Measurements from ENCODE around the gene HERC6. TPM values are rescaled to one million over a fixed set of nuclear protein-coding genes. Genes with fewer than 3 reads are reported as not detected.
A peak's percentile ranks its signal among the peaks of the same experiment; 100 is the strongest.
"Not testable (repeated sequence)": the region's sequence is repeated elsewhere in the genome, so short reads cannot be mapped to it uniquely, and the experiment has no call there.

Gene HERC6
- total RNA-seq, 1 experiment from 2014 or later = 1.8 TPM

GRCh38 chr4:88366460-88366859 is 12.2 kb upstream of the HERC6 start:
- H3K79me2 ChIP-seq (ENCODE audit: low read length) = no peaks in the 10 kb centered on the region
- no peak overlapping the region for H3K27ac ChIP-seq (ENCODE audit: low read length)
- no peaks in the 10 kb centered on the region; the same call in 1 of the 2 replicates for H3K4me1 ChIP-seq (ENCODE audit: low read length)
- H3K4me2 ChIP-seq (ENCODE audit: low read depth, low read length, poor library complexity, severe bottlenecking) = no peak overlapping the region
- H3K4me3 ChIP-seq (ENCODE audit: low read length) = no peak overlapping the region
- H4K20me1 ChIP-seq (ENCODE audit: insufficient read depth, low read depth, low read length) = no peaks in the 10 kb centered on the region
- peak overlapping the region; percentile 8; the same call in 1 of the 2 replicates for H2AFZ ChIP-seq (ENCODE audit: low read length)
- H3K9me3 ChIP-seq (ENCODE audit: low read length) = no peaks in the 10 kb centered on the region
- no peaks in the 10 kb centered on the region for H3K9me2 ChIP-seq (replicated peaks; ENCODE audit: insufficient read depth, low read length)
- H3K9ac ChIP-seq (ENCODE audit: low read length) = no peak overlapping the region
- DNase-seq = no peak
- no peaks in the 10 kb centered on the region for H3K36me3 ChIP-seq (ENCODE audit: insufficient read depth, low read length)
- H3K27me3 ChIP-seq (ENCODE audit: low read length) = no peaks in the 10 kb centered on the region

GRCh38 chr4:88367826-88368225 is 10.8 kb upstream of the HERC6 start:
- Histone ChIP-seq H3K79me2 (ENCODE audit: low read length) (no peaks in the 10 kb centered on the region), H2AFZ (ENCODE audit: low read length) (no peak overlapping the region), H3K4me1 (ENCODE audit: low read length) (no peaks in the 10 kb centered on the region; the same call in 1 of the 2 replicates), H3K27ac (ENCODE audit: low read length) (no peak overlapping the region), H4K20me1 (ENCODE audit: insufficient read depth, low read depth, low read length) (no peaks in the 10 kb centered on the region), H3K9me2 (replicated peaks; ENCODE audit: insufficient read depth, low read length) (no peaks in the 10 kb centered on the region), H3K4me3 (ENCODE audit: low read length) (no peak overlapping the region), H3K9me3 (ENCODE audit: low read length) (no peaks in the 10 kb centered on the region), H3K36me3 (ENCODE audit: insufficient read depth, low read length) (no peaks in the 10 kb centered on the region), H3K27me3 (ENCODE audit: low read length) (no peaks in the 10 kb centered on the region), H3K9ac (ENCODE audit: low read length) (no peak overlapping the region), H3K4me2 (ENCODE audit: low read depth, low read length, poor library complexity, severe bottlenecking) (no peak overlapping the region)
- no peak for DNase-seq

- not testable (repeated sequence) for H3K4me1 ChIP-seq (ENCODE audit: low read length); H3K79me2 ChIP-seq (ENCODE audit: low read length); H3K27ac ChIP-seq (ENCODE audit: low read length); H3K9me3 ChIP-seq (ENCODE audit: low read length); H2AFZ ChIP-seq (ENCODE audit: low read length); H3K4me2 ChIP-seq (ENCODE audit: low read depth, low read length, poor library complexity, severe bottlenecking); H3K27me3 ChIP-seq (ENCODE audit: low read length); H3K4me3 ChIP-seq (ENCODE audit: low read length); H4K20me1 ChIP-seq (ENCODE audit: insufficient read depth, low read depth, low read length); H3K9me2 ChIP-seq (replicated peaks; ENCODE audit: insufficient read depth, low read length); H3K9ac ChIP-seq (ENCODE audit: low read length); H3K36me3 ChIP-seq (ENCODE audit: insufficient read depth, low read length)
- peak; percentile 59 for DNase-seq
Observed at GRCh38 chr4:88369180-88369812, 9.4 kb upstream of the HERC6 start.

GRCh38 chr4:88381123-88381522 is 2.5 kb downstream of the HERC6 start:
- DNase-seq = no peak
- H3K27me3 ChIP-seq (ENCODE audit: low read length) = no peaks in the 10 kb centered on the region
- H3K4me3 ChIP-seq (ENCODE audit: low read length) = no peak overlapping the region
- no peak overlapping the region for H3K4me2 ChIP-seq (ENCODE audit: low read depth, low read length, poor library complexity, severe bottlenecking)
- no peaks in the 10 kb centered on the region for H4K20me1 ChIP-seq (ENCODE audit: insufficient read depth, low read depth, low read length)
- no peak overlapping the region for H3K9ac ChIP-seq (ENCODE audit: low read length)
- H3K27ac ChIP-seq (ENCODE audit: low read length) = no peak overlapping the region
- no peaks in the 10 kb centered on the region for H3K36me3 ChIP-seq (ENCODE audit: insufficient read depth, low read length)
- H2AFZ ChIP-seq (ENCODE audit: low read length) = no peak overlapping the region
- H3K9me2 ChIP-seq (replicated peaks; ENCODE audit: insufficient read depth, low read length) = no peaks in the 10 kb centered on the region
- no peaks in the 10 kb centered on the region for H3K9me3 ChIP-seq (ENCODE audit: low read length)
- no peaks in the 10 kb centered on the region for H3K79me2 ChIP-seq (ENCODE audit: low read length)
- peaks cover 9% of the 10 kb centered on the region for H3K4me1 ChIP-seq (ENCODE audit: low read length)

DNA sequence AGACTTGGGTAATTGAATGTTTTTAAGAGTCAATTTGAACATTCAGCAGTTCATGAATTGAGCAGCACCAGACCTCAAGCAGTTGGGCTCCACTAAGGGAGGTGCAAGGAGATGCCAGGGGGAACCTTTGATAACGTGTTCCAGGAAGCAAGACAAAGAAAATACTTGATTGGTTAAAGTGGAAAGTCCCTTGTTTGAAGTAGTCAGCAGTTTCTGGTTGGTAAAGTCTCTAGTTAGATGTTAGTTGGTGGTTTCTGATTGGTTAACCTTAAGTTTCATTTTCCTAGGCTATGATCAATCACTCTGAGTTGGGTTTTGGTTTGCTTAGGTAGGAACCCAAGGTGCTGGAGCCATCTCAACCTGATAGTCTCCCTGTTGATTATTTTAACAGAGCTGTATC is 4.0 kb downstream of the HERC6 start:
- no peaks in the 10 kb centered on the region for H3K9me3 ChIP-seq (ENCODE audit: low read length)
- no peak overlapping the region for H2AFZ ChIP-seq (ENCODE audit: low read length)
- no peaks in the 10 kb centered on the region for H3K79me2 ChIP-seq (ENCODE audit: low read length)
- no peaks in the 10 kb centered on the region for H3K9me2 ChIP-seq (replicated peaks; ENCODE audit: insufficient read depth, low read length)
- no peak overlapping the region for H3K27ac ChIP-seq (ENCODE audit: low read length)
- no peak overlapping the region for H3K4me3 ChIP-seq (ENCODE audit: low read length)
- H3K36me3 ChIP-seq (ENCODE audit: insufficient read depth, low read length) = no peaks in the 10 kb centered on the region
- H4K20me1 ChIP-seq (ENCODE audit: insufficient read depth, low read depth, low read length) = no peaks in the 10 kb centered on the region
- no peak overlapping the region for H3K4me2 ChIP-seq (ENCODE audit: low read depth, low read length, poor library complexity, severe bottlenecking)
- H3K4me1 ChIP-seq (ENCODE audit: low read length) = peaks cover 9% of the 10 kb centered on the region
- no peak overlapping the region for H3K9ac ChIP-seq (ENCODE audit: low read length)
- H3K27me3 ChIP-seq (ENCODE audit: low read length) = no peaks in the 10 kb centered on the region
- no peak for DNase-seq

DNA sequence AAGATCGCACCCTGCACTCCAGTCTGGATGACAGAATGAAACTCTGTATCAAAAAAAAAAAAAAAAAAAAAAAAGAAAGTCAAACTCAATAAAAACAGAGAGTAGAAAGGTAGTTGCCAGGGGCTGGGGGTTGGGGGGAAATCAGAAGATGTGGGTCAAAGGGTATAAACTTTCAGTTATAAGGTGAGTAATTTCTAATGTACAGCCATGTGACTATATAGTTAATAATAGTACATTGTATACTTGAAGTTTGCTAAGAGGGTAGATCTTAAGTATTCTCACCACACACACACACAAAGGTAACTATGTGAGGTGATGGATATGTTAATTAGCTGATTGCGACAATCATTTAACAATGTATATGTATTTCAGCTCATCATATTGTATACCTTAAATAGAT is 11.5 kb downstream of the HERC6 start:
- H3K4me3 ChIP-seq (ENCODE audit: low read length) = no peak overlapping the region
- DNase-seq = no peak
- no peaks in the 10 kb centered on the region for H3K27me3 ChIP-seq (ENCODE audit: low read length)
- no peaks in the 10 kb centered on the region for H3K9me2 ChIP-seq (replicated peaks; ENCODE audit: insufficient read depth, low read length)
- no peaks in the 10 kb centered on the region for H3K9me3 ChIP-seq (ENCODE audit: low read length)
- H3K79me2 ChIP-seq (ENCODE audit: low read length) = no peaks in the 10 kb centered on the region
- no peak overlapping the region for H3K4me2 ChIP-seq (ENCODE audit: low read depth, low read length, poor library complexity, severe bottlenecking)
- no peak overlapping the region for H3K9ac ChIP-seq (ENCODE audit: low read length)
- H3K36me3 ChIP-seq (ENCODE audit: insufficient read depth, low read length) = no peaks in the 10 kb centered on the region
- H2AFZ ChIP-seq (ENCODE audit: low read length) = no peak overlapping the region
- H3K4me1 ChIP-seq (ENCODE audit: low read length) = no peaks in the 10 kb centered on the region
- H4K20me1 ChIP-seq (ENCODE audit: insufficient read depth, low read depth, low read length) = no peaks in the 10 kb centered on the region
- H3K27ac ChIP-seq (ENCODE audit: low read length) = no peak overlapping the region

DNA sequence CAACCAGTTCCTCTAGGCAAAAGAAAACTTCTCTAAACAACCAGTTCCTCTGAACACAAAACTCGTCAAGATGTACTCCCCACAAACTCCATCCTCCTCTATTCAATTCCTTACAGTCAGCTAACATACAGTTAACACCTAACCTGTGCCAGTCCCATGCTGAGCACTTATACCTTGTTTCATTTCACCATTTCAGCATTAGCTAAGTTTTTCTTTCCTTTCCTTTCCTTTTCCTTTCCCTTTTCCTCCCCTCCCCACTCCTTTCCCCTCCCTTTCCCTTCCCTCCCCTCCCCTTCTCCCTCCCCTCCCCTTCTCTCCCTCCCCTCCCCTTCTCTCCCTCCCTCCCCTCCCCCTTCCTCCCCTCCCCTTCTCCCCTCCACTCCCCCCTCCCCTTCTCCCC is 13.1 kb downstream of the HERC6 start:
- H3K27me3 ChIP-seq (ENCODE audit: low read length) = no peaks in the 10 kb centered on the region
- H3K27ac ChIP-seq (ENCODE audit: low read length) = no peak overlapping the region
- DNase-seq = no peak
- no peak overlapping the region for H2AFZ ChIP-seq (ENCODE audit: low read length)
- no peaks in the 10 kb centered on the region for H3K79me2 ChIP-seq (ENCODE audit: low read length)
- H3K36me3 ChIP-seq (ENCODE audit: insufficient read depth, low read length) = no peaks in the 10 kb centered on the region
- H4K20me1 ChIP-seq (ENCODE audit: insufficient read depth, low read depth, low read length) = no peaks in the 10 kb centered on the region
- no peak overlapping the region for H3K4me3 ChIP-seq (ENCODE audit: low read length)
- H3K9ac ChIP-seq (ENCODE audit: low read length) = no peak overlapping the region
- no peaks in the 10 kb centered on the region for H3K9me2 ChIP-seq (replicated peaks; ENCODE audit: insufficient read depth, low read length)
- no peak overlapping the region for H3K4me2 ChIP-seq (ENCODE audit: low read depth, low read length, poor library complexity, severe bottlenecking)
- H3K9me3 ChIP-seq (ENCODE audit: low read length) = no peaks in the 10 kb centered on the region
- H3K4me1 ChIP-seq (ENCODE audit: low read length) = no peaks in the 10 kb centered on the region

- Histone ChIP-seq H3K36me3 (ENCODE audit: insufficient read depth, low read length) (no peaks in the 10 kb centered on the region), H3K27me3 (ENCODE audit: low read length) (no peaks in the 10 kb centered on the region), H3K79me2 (ENCODE audit: low read length) (no peaks in the 10 kb centered on the region), H3K9me2 (replicated peaks; ENCODE audit: insufficient read depth, low read length) (no peaks in the 10 kb centered on the region), H3K4me1 (ENCODE audit: low read length) (no peaks in the 10 kb centered on the region), H3K4me3 (ENCODE audit: low read length) (no peak overlapping the region), H3K27ac (ENCODE audit: low read length) (no peak overlapping the region), H3K4me2 (ENCODE audit: low read depth, low read length, poor library complexity, severe bottlenecking) (no peak overlapping the region), H3K9me3 (ENCODE audit: low read length) (no peaks in the 10 kb centered on the region), H2AFZ (ENCODE audit: low read length) (no peak overlapping the region), H3K9ac (ENCODE audit: low read length) (no peak overlapping the region), H4K20me1 (ENCODE audit: insufficient read depth, low read depth, low read length) (no peaks in the 10 kb centered on the region)
- DNase-seq = no peak
Observed at GRCh38 chr4:88396681-88397080, 18.0 kb downstream of the HERC6 start.

- DNase-seq = no peak
- H3K27ac ChIP-seq (ENCODE audit: low read length) = no peak overlapping the region
- no peaks in the 10 kb centered on the region for H3K27me3 ChIP-seq (ENCODE audit: low read length)
Observed at GRCh38 chr4:88398381-88398780, 19.7 kb downstream of the HERC6 start.

More at GRCh38 chr4:88398381-88398780, 19.7 kb downstream of the HERC6 start:
- H3K4me2 ChIP-seq (ENCODE audit: low read depth, low read length, poor library complexity, severe bottlenecking) = no peak overlapping the region
- H3K79me2 ChIP-seq (ENCODE audit: low read length) = no peaks in the 10 kb centered on the region
- H3K9me2 ChIP-seq (replicated peaks; ENCODE audit: insufficient read depth, low read length) = no peaks in the 10 kb centered on the region
- H3K36me3 ChIP-seq (ENCODE audit: insufficient read depth, low read length) = no peaks in the 10 kb centered on the region
- H4K20me1 ChIP-seq (ENCODE audit: insufficient read depth, low read depth, low read length) = no peaks in the 10 kb centered on the region
- no peak overlapping the region for H3K9ac ChIP-seq (ENCODE audit: low read length)
- H3K4me1 ChIP-seq (ENCODE audit: low read length) = no peaks in the 10 kb centered on the region
- H3K9me3 ChIP-seq (ENCODE audit: low read length) = no peaks in the 10 kb centered on the region
- no peak overlapping the region for H3K4me3 ChIP-seq (ENCODE audit: low read length)
- no peak overlapping the region for H2AFZ ChIP-seq (ENCODE audit: low read length)

Measured in Karpas-422 (cell line).